ENCODE measurements around the gene ISX. TPM values are rescaled to one million over a fixed set of nuclear protein-coding genes. Genes with fewer than 3 reads are reported as not detected.

Gene ISX
- total and polyA plus RNA-seq, 10 of the 15 experiments (the other 5 are each of a cell fraction or from before 2014, with no cell fraction given), result 0.05 to 0.66 (median 0.25) TPM

GRCh38 chr22:35053060-35053835 is 12.7 kb upstream of the ISX start:
- ChIA-PET SMC1A (ENCODE audit: uncharacterized antibody, unreplicated experiment) (interaction anchor here (0.7 to 5.8 kb wide), 5 partner anchors 9 to 97 kb away, joined by 3 to 58 read pairs (median 4); no protein-coding TSS in a partner anchor), CTCF (interaction anchor here (0.6 to 1.4 kb wide), 4 partner anchors 9 to 74 kb away, joined by 3 read pairs; no protein-coding TSS in a partner anchor), POLR2A (interaction anchor here (0.5 to 1.5 kb wide), 3 partner anchors 73 to 78 kb away, joined by 3 to 10 read pairs (median 4); no protein-coding TSS in a partner anchor), RAD21 (ENCODE audit: unreplicated experiment) (interaction anchor here (0.7 to 2.5 kb wide), 5 partner anchors 30 to 1580 kb away, joined by 3 to 28 read pairs (median 4); no protein-coding TSS in a partner anchor)
- peak; percentile 57 for ATAC-seq
- Histone ChIP-seq H3K9me3 (replicated peaks; ENCODE audit: control insufficient read depth, insufficient read depth, low read length) (peaks cover 25% of the 10 kb centered on the region), H3K4me1 (ENCODE audit: control insufficient read depth, insufficient read depth, low read length) (peaks cover 21% of the 10 kb centered on the region), H3K9ac (ENCODE audit: control insufficient read depth, insufficient read depth, low read length) (peak overlapping the region; percentile 11), H3K4me2 (ENCODE audit: control insufficient read depth, insufficient read depth) (peak overlapping the region; percentile 35), H3K27ac (ENCODE audit: control insufficient read depth, insufficient read depth) (peak overlapping the region; percentile 78), H4K20me1 (ENCODE audit: control insufficient read depth, insufficient read depth) (no peaks in the 10 kb centered on the region), H3K27me3 (replicated peaks in 1 of 2; ENCODE audit: control insufficient read depth in 2 of 2, insufficient read depth in 2 of 2, low read length in 1 of 2) (no peaks in the 10 kb centered on the region), H2AFZ (ENCODE audit: control insufficient read depth, low read depth, low read length) (peak overlapping the region; percentile 15; the same call in 1 of the 2 replicates), H3K4me3 (no peak overlapping the region), H3K36me3 (ENCODE audit: control insufficient read depth in 2 of 2, insufficient read depth in 2 of 2, low read length in 1 of 2) (no peaks in the 10 kb centered on the region; a peak in 1 of 4 replicates), H3K79me2 (ENCODE audit: control insufficient read depth, insufficient read depth, low read length) (no peaks in the 10 kb centered on the region)
- DNase-seq (ENCODE audit: low read depth, low spot score), result no peak
- FAIRE-seq, result no peak
- BruUV-seq (replicated peaks), result no TSS peak
- in situ Hi-C loops (cut with MboI) (no loop called here), intact Hi-C loops (cut with micrococcal nuclease; ENCODE audit: unreplicated experiment) (loop anchor here (10.0 kb wide), 1 partner anchor 172 kb away; no protein-coding TSS in a partner anchor)
- 20% methylated on average over 8 of the region's 8 CpGs for WGBS (ENCODE audit: insufficient coverage, insufficient replicate concordance, low lambda C conversion rate, missing lambda C conversion rate)
- TF ChIP-seq IKZF2 (IDR thresholded peaks at IDR 0.05), result peak; percentile 9 to 26; a peak in 3 of 4 replicates
- TF ChIP-seq RUNX3 (IDR thresholded peaks at IDR 0.05; ENCODE audit: low read length), result peak; percentile 86
- TF ChIP-seq CREM (IDR thresholded peaks at IDR 0.05; ENCODE audit: low read depth), result 0 out of 2 replicates have a peak, but pooled peaks have one; percentile 14
- TF ChIP-seq EED (IDR thresholded peaks at IDR 0.05; ENCODE audit: low read depth), result peak; percentile 51
- no peak for TF ChIP-seq MYB (IDR thresholded peaks at IDR 0.05; ENCODE audit: borderline replicate concordance, low read depth, low read length)
- no peak for TF ChIP-seq TARDBP (IDR thresholded peaks at IDR 0.05; ENCODE audit: borderline replicate concordance)
- TF ChIP-seq IKZF1 (conservative IDR thresholded peaks at IDR 0.05), result peak; percentile 30
- TF ChIP-seq MTA2 (IDR thresholded peaks at IDR 0.05; ENCODE audit: low read depth), result 0 out of 2 replicates have a peak, but pooled peaks have one; percentile 29
- TF ChIP-seq NFIC (IDR thresholded peaks at IDR 0.05; ENCODE audit: low read depth, low read length), result 0 out of 2 replicates have a peak, but pooled peaks have one; percentile 5
- TF ChIP-seq ZNF687 (IDR thresholded peaks at IDR 0.05), result 0 out of 2 replicates have a peak, but pooled peaks have one; percentile 5
- TF ChIP-seq USF1 (IDR thresholded peaks at IDR 0.05; ENCODE audit: borderline replicate concordance, extremely low read length, insufficient read depth, low read depth, low read length), result no peak
- no peak for TF ChIP-seq MXI1 (IDR thresholded peaks at IDR 0.05; ENCODE audit: low read depth, low read length)
- 0 out of 2 replicates have a peak, but pooled peaks have one; percentile 23 for TF ChIP-seq ZNF217 (IDR thresholded peaks at IDR 0.05)
- no peak for TF ChIP-seq NRF1 (conservative IDR thresholded peaks at IDR 0.05; ENCODE audit: low read depth, low read length)
- no peak for TF ChIP-seq SUZ12 (IDR thresholded peaks at IDR 0.05; ENCODE audit: unreplicated experiment)
- 0 out of 2 replicates have a peak, but pooled peaks have one; percentile 23 for TF ChIP-seq POLR2AphosphoS5 (IDR thresholded peaks at IDR 0.05; ENCODE audit: low read length)
- TF ChIP-seq, protein P1, sequence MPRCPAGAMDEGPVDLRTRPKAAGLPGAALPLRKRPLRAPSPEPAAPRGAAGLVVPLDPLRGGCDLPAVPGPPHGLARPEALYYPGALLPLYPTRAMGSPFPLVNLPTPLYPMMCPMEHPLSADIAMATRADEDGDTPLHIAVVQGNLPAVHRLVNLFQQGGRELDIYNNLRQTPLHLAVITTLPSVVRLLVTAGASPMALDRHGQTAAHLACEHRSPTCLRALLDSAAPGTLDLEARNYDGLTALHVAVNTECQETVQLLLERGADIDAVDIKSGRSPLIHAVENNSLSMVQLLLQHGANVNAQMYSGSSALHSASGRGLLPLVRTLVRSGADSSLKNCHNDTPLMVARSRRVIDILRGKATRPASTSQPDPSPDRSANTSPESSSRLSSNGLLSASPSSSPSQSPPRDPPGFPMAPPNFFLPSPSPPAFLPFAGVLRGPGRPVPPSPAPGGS (IDR thresholded peaks at IDR 0.05; ENCODE audit: borderline replicate concordance, insufficient read depth, low read depth, low read length, poor library complexity, severe bottlenecking), result peak; percentile 10

Data from GM12878 (cell line).